Measurements from ENCODE around the gene LAMA1.

Gene LAMA1

DNA sequence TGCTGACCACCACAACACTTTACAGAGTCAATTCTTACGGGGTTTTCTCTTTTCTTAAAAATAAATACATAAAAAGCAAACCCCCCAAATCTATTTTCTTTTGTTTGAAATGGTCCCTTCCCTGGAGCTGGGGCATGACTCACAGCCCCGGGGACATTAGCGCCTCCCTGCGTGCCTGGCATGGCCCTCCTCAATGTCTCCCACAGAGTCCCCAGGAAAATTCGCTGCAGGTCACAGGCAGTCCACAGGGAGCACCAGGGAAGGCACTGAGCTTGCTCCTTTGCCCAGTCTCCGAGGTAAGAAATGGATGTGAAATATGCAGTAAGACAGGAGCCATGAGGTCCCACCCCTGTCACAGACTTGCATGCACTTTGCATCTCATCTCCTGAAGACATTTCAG, 142.5 kb downstream of the LAMA1 start:
- TF ChIP-seq EZH2 (IDR thresholded peaks at IDR 0.05; ENCODE audit: borderline replicate concordance, low read depth, low read length, severe bottlenecking): no peak
- no peak for TF ChIP-seq CTCF (IDR thresholded peaks at IDR 0.05; ENCODE audit: borderline replicate concordance, extremely low read depth, low read length, poor library complexity, severe bottlenecking)
- no peak for ATAC-seq (ENCODE audit: insufficient read depth, low read depth)

DNA sequence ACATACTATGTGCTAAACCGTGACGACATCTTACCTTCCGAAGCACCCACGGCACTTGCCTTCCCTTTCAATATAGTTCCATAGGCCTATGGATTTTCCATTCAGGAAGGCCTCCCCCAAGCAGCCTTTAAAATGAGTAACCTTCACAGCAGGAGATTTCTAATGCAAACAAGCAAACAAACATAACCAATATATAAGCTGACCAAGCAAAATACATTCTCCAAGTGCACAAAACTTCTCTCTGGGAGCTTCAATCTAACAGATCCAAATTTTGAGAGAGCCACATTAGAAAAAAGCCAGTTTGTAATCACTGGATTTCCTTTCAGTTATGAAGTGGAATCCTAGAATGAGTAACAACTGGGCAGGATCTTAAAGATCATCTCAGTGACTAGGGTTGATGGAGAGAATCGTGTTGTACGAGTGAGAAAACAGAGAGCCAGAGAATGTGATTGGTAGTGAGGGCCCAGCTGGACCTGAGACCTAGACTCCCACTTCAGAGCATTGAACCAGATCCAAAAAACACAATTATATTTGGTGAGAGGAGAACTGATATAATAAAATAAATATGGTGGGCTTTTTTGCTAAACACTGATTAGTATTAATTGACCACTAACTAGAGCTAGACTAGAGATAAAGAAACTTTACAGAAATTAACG, 145.6 kb downstream of the LAMA1 start:
- H3K36me3 ChIP-seq (ENCODE audit: insufficient read depth, low read length): no peaks in the 10 kb centered on the region
- no peak overlapping the region for H3K27ac ChIP-seq (ENCODE audit: low read length)

More for the DNA sequence above, 142.5 kb downstream of the LAMA1 start:
- H3K27ac ChIP-seq (ENCODE audit: low read length): no peak overlapping the region
- no peak overlapping the region for H2AFZ ChIP-seq (ENCODE audit: low read depth, low read length)
- no peaks in the 10 kb centered on the region for H3K27me3 ChIP-seq (ENCODE audit: insufficient read depth, low read length, poor library complexity)
- no peaks in the 10 kb centered on the region for H3K36me3 ChIP-seq (ENCODE audit: insufficient read depth, low read length)
- DNase-seq: no peak
- no peak overlapping the region for H3K4me2 ChIP-seq (ENCODE audit: insufficient read depth, low read length)
- no peak overlapping the region for H3K4me3 ChIP-seq (ENCODE audit: low read depth in 1 of 2, low read length in 2 of 2)
- no peaks in the 10 kb centered on the region for H3K79me2 ChIP-seq (ENCODE audit: insufficient read depth, low read length)
- H3K4me1 ChIP-seq (ENCODE audit: insufficient read depth, low read length): no peaks in the 10 kb centered on the region
- no peaks in the 10 kb centered on the region for H3K9me3 ChIP-seq (ENCODE audit: insufficient read depth, low read length, severe bottlenecking)
- no peak overlapping the region for H3K9ac ChIP-seq (ENCODE audit: low read depth, low read length)
- H4K20me1 ChIP-seq (ENCODE audit: insufficient read depth, low read length): no peaks in the 10 kb centered on the region

DNA sequence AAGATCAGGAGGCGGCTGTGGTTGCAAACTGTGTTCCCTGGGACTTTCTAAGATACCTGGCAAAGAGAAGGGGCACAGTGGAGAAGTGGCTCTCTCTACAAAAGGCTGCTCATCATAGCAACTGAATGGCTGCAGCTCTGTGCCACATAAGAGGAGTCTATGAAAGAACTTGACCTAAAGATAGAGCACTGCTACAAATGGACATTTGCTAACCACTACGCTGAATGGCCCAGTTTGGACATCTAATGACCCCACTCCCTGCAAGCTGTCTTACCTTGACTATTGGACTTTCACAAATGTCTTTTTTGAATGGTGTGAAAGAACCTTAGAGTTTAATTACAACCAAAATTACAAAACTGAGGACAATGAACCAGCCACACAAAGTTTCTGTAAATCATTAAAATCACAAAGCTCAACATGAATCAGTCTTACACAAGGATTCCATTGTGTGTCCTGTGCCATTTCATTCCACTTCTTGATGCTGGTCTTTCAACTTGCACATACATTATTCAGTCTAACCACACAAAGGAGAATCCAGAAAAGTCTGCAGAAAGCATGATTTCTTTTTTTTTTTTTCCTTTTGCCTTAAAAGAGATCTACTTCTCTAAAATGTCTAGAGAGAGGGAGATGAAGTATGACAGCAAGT, 154.0 kb downstream of the LAMA1 start:
- Histone ChIP-seq H3K4me3 (ENCODE audit: low read depth in 1 of 2, low read length in 2 of 2) (no peak overlapping the region), H3K27ac (ENCODE audit: low read length) (no peak overlapping the region), H3K79me2 (ENCODE audit: insufficient read depth, low read length) (no peaks in the 10 kb centered on the region), H3K9me3 (ENCODE audit: insufficient read depth, low read length, severe bottlenecking) (no peaks in the 10 kb centered on the region), H3K4me2 (ENCODE audit: insufficient read depth, low read length) (no peak overlapping the region), H4K20me1 (ENCODE audit: insufficient read depth, low read length) (no peaks in the 10 kb centered on the region), H3K9ac (ENCODE audit: low read depth, low read length) (no peak overlapping the region), H3K36me3 (ENCODE audit: insufficient read depth, low read length) (no peaks in the 10 kb centered on the region), H3K4me1 (ENCODE audit: insufficient read depth, low read length) (no peaks in the 10 kb centered on the region), H2AFZ (ENCODE audit: low read depth, low read length) (no peak overlapping the region), H3K27me3 (ENCODE audit: insufficient read depth, low read length, poor library complexity) (no peaks in the 10 kb centered on the region)
- ATAC-seq (ENCODE audit: insufficient read depth, low read depth): no peak
- no peak for DNase-seq
- TF ChIP-seq EZH2 (IDR thresholded peaks at IDR 0.05; ENCODE audit: borderline replicate concordance, low read depth, low read length, severe bottlenecking) (no peak), CTCF (IDR thresholded peaks at IDR 0.05; ENCODE audit: borderline replicate concordance, extremely low read depth, low read length, poor library complexity, severe bottlenecking) (no peak)

More for the DNA sequence above, 145.6 kb downstream of the LAMA1 start:
- H3K27me3 ChIP-seq (ENCODE audit: insufficient read depth, low read length, poor library complexity): no peaks in the 10 kb centered on the region
- no peak overlapping the region for H3K9ac ChIP-seq (ENCODE audit: low read depth, low read length)
- no peaks in the 10 kb centered on the region for H3K4me1 ChIP-seq (ENCODE audit: insufficient read depth, low read length)
- ATAC-seq (ENCODE audit: insufficient read depth, low read depth): no peak
- TF ChIP-seq CTCF (IDR thresholded peaks at IDR 0.05; ENCODE audit: borderline replicate concordance, extremely low read depth, low read length, poor library complexity, severe bottlenecking) (no peak), EZH2 (IDR thresholded peaks at IDR 0.05; ENCODE audit: borderline replicate concordance, low read depth, low read length, severe bottlenecking) (no peak)
- no peaks in the 10 kb centered on the region for H3K79me2 ChIP-seq (ENCODE audit: insufficient read depth, low read length)
- H2AFZ ChIP-seq (ENCODE audit: low read depth, low read length): no peak overlapping the region
- DNase-seq: no peak
- H3K9me3 ChIP-seq (ENCODE audit: insufficient read depth, low read length, severe bottlenecking): no peaks in the 10 kb centered on the region
- H3K4me2 ChIP-seq (ENCODE audit: insufficient read depth, low read length): no peak overlapping the region
- H3K4me3 ChIP-seq (ENCODE audit: low read depth in 1 of 2, low read length in 2 of 2): no peak overlapping the region
- H4K20me1 ChIP-seq (ENCODE audit: insufficient read depth, low read length): no peaks in the 10 kb centered on the region
